CD14-positive monocyte (primary cell): Measurements from ENCODE around the gene SEMA3E. TPM values are rescaled to one million over a fixed set of nuclear protein-coding genes. Genes with fewer than 3 reads are reported as not detected.

ENCODE experiments used
- DNase-seq, 3 donors: peaks; one replicate each; pipeline ENCODE4 v3.0.0-alpha.2; 2011 to 2022
- H2AFZ ChIP-seq: 2 replicates; pipeline ENCODE4 v1.6.0; 2012; ENCODE audit warnings: mild to moderate bottlenecking, low read depth, low read length, inconsistent platforms; ENCODE audit not compliant: insufficient read depth, poor library complexity, severe bottlenecking
- H3K27ac ChIP-seq, 2 donors: 1 replicate in 1 of 2; 2 replicates in 1 of 2; pipeline ENCODE4 v1.5.1; 2012 to 2013; ENCODE audit warnings: low read length in 2 of 2, control low read depth in 1 of 2, inconsistent platforms in 1 of 2, low read depth in 1 of 2, mild to moderate bottlenecking in 1 of 2
- H3K27me3 ChIP-seq, 2 donors: one replicate each; pipeline versions ENCODE4 v1.6.0 to v1.6.1; 2011 to 2013; ENCODE audit warnings: low read length in 2 of 2; ENCODE audit not compliant: control insufficient read depth in 2 of 2, insufficient read depth in 2 of 2
- H3K36me3 ChIP-seq, 2 donors: replicated peaks in 1 of 2; 1 replicate in 1 of 2; 2 replicates in 1 of 2; pipeline versions ENCODE4 v1.5.1 to v1.6.1; 2012 to 2013; ENCODE audit warnings: low read length in 2 of 2, control low read depth in 1 of 2, inconsistent platforms in 1 of 2, mild to moderate bottlenecking in 1 of 2; ENCODE audit not compliant: insufficient read depth in 2 of 2, control insufficient read depth in 1 of 2
- H3K4me1 ChIP-seq, 2 donors: 1 replicate in 1 of 2; 2 replicates in 1 of 2; pipeline versions ENCODE4 v1.5.1 to v1.6.1; 2012 to 2013; ENCODE audit warnings: low read length in 2 of 2, control low read depth in 1 of 2, inconsistent platforms in 1 of 2, mild to moderate bottlenecking in 1 of 2, moderate library complexity in 1 of 2; ENCODE audit not compliant: insufficient read depth in 2 of 2, control insufficient read depth in 1 of 2
- H3K4me2 ChIP-seq: replicated peaks from 2 replicates; pipeline ENCODE3; 2012; ENCODE audit warnings: low read length, moderate library complexity, mild to moderate bottlenecking; ENCODE audit not compliant: poor library complexity, severe bottlenecking; ENCODE audit errors: extremely low read depth
- H3K4me3 ChIP-seq, 3 experiments: fragments of 200-600 bp in 1 of 3; sonication (generic) in 1 of 3; replicated peaks in 1 of 3; 1 replicate in 2 of 3; 2 replicates in 1 of 3; pipeline ENCODE4 v1.5.1; 2011 to 2013; ENCODE audit warnings: low read length in 3 of 3, mild to moderate bottlenecking in 3 of 3, control low read depth in 2 of 3, low read depth in 2 of 3, inconsistent platforms in 1 of 3, moderate library complexity in 1 of 3
- H3K79me2 ChIP-seq: 2 replicates; pipeline ENCODE4 v1.6.0; 2012; ENCODE audit warnings: mild to moderate bottlenecking, control low read depth, inconsistent platforms, low read length, moderate library complexity; ENCODE audit not compliant: insufficient read depth
- H3K9ac ChIP-seq: 2 replicates; pipeline ENCODE4 v1.6.0; 2017; ENCODE audit warnings: low read length, mild to moderate bottlenecking; ENCODE audit not compliant: insufficient read depth, poor library complexity, severe bottlenecking
- H3K9me3 ChIP-seq, 2 donors: replicated peaks in 1 of 2; 1 replicate in 1 of 2; 2 replicates in 1 of 2; pipeline versions ENCODE4 v1.5.1 to v1.6.1; 2012 to 2013; ENCODE audit warnings: low read length in 2 of 2, control low read depth in 1 of 2; ENCODE audit not compliant: control insufficient read depth in 1 of 2, insufficient read depth in 1 of 2
- H4K20me1 ChIP-seq: 2 replicates; pipeline ENCODE4 v1.6.0; 2012; ENCODE audit warnings: mild to moderate bottlenecking, low read length, control low read depth, moderate library complexity; ENCODE audit not compliant: insufficient read depth
- H3K27ac Mint-ChIP-seq, 7 donors: one replicate each; pipeline ENCODE4 v1.8.0; 2020; ENCODE audit warnings: mild to moderate bottlenecking in 7 of 7, mixed read lengths in 7 of 7, moderate library complexity in 6 of 7, inconsistent platforms in 2 of 7
- H3K27me3 Mint-ChIP-seq, 3 donors: one replicate each; pipeline ENCODE4 v1.8.0; 2021 to 2022; ENCODE audit warnings: low read depth in 3 of 3, mild to moderate bottlenecking in 3 of 3, mixed read lengths in 3 of 3, moderate library complexity in 3 of 3, inconsistent platforms in 1 of 3
- H3K36me3 Mint-ChIP-seq, 2 donors: one replicate each; pipeline ENCODE4 v1.8.0; 2020; ENCODE audit warnings: mixed read lengths in 2 of 2, inconsistent platforms in 1 of 2, mild to moderate bottlenecking in 1 of 2
- H3K4me1 Mint-ChIP-seq: one replicate; pipeline ENCODE4 v1.8.0; 2020; ENCODE audit warnings: mild to moderate bottlenecking, mixed read lengths
- H3K4me3 Mint-ChIP-seq, 2 donors: one replicate each; pipeline ENCODE4 v1.8.0; 2020; ENCODE audit warnings: mild to moderate bottlenecking in 2 of 2, mixed read lengths in 2 of 2, moderate library complexity in 1 of 2
- H3K9me3 Mint-ChIP-seq, 7 donors: one replicate each; pipeline ENCODE4 v1.8.0; 2020 to 2022; ENCODE audit warnings: mixed read lengths in 7 of 7, mild to moderate bottlenecking in 6 of 7, moderate library complexity in 6 of 7, inconsistent platforms in 2 of 7
- CTCF ChIP-seq: fragments of 200-600 bp; IDR thresholded peaks from one replicate; pipeline ENCODE4 v1.8.0; 2022; ENCODE audit warnings: antibody characterized with exemption, mild to moderate bottlenecking
- WGBS: methylation state at CpG from one replicate; pipeline ENCODE4 v1.1.5; 2013; ENCODE audit warnings: missing lambda C conversion rate; ENCODE audit not compliant: insufficient coverage; 5-methylcytosine and 5-hydroxymethylcytosine counted together
- intact Hi-C, 2 donors: fragments of 100-400 bp; cut with micrococcal nuclease; formaldehyde crosslinking; loops; one replicate each; pipeline versions ENCODE4 v1.15.0 to v1.15.1; 2023
- polyA plus RNA-seq, 3 donors: library from polyadenylated mRNA; depleted of rRNA in 1 of 3; unstranded in 2 of 3; stranded (reverse) in 1 of 3; fragments of 300-500 nt in 2 of 3; fragments of >200 nt in 1 of 3; fragmentation: Illumina TruSeq in 2 of 3; gene quantifications; 1 replicate in 2 of 3; 2 replicates in 1 of 3; pipeline ENCODE4 v1.2.3, GENCODE V29; 2012 to 2021

SEMA3E gene
- polyA plus RNA-seq, 3 donors: not detected

GRCh38 chr7:83509255-83510021, 139.5 kb downstream of the SEMA3E start:
- intact Hi-C loops: no loop called here
- Histone ChIP-seq H3K4me1 (no peaks in the 10 kb centered on the region), H3K79me2 (no peaks in the 10 kb centered on the region), H3K4me2 (no peak overlapping the region), H3K27ac (no peak overlapping the region), H3K36me3 (no peaks in the 10 kb centered on the region), H3K9ac (no peak overlapping the region), H3K27me3 (no peaks in the 10 kb centered on the region), H3K4me3 (no peak overlapping the region), H2AFZ (no peak overlapping the region), H3K9me3 (no peaks in the 10 kb centered on the region), H4K20me1 (no peaks in the 10 kb centered on the region)
- no CpG with 5 or more reads among the region's 3 CpGs for WGBS
- no peaks in the 10 kb centered on the region for H3K36me3 Mint-ChIP-seq
- no peak overlapping the region for H3K27ac Mint-ChIP-seq
- H3K4me3 Mint-ChIP-seq: no peak overlapping the region
- no peak for TF ChIP-seq CTCF
- no peaks in the 10 kb centered on the region for H3K9me3 Mint-ChIP-seq
- DNase-seq: no peak
- H3K4me1 Mint-ChIP-seq: no peaks in the 10 kb centered on the region
- no peaks in the 10 kb centered on the region for H3K27me3 Mint-ChIP-seq

- no peaks in the 10 kb centered on the region for H3K4me1 ChIP-seq
- peaks cover 0 to 2% (median 0%) of the 10 kb centered on the region in 7 donors for H3K9me3 Mint-ChIP-seq
- no peaks in the 10 kb centered on the region for H4K20me1 ChIP-seq
- intact Hi-C loops: no loop called here
- TF ChIP-seq CTCF: no peak
- WGBS: 80% methylated on average over 1 of the region's 2 CpGs
- no peaks in the 10 kb centered on the region for H3K36me3 ChIP-seq
- peaks cover 0 to 1% (median 0%) of the 10 kb centered on the region in 3 donors for H3K27me3 Mint-ChIP-seq
- H3K27ac Mint-ChIP-seq: no peak overlapping the region
- H3K79me2 ChIP-seq: no peaks in the 10 kb centered on the region
- no peak overlapping the region for H3K4me3 ChIP-seq
- H2AFZ ChIP-seq: no peak overlapping the region
- H3K27me3 ChIP-seq: no peaks in the 10 kb centered on the region
- no peak overlapping the region for H3K27ac ChIP-seq
- no peak overlapping the region for H3K4me3 Mint-ChIP-seq
- no peaks in the 10 kb centered on the region for H3K4me1 Mint-ChIP-seq
- no peaks in the 10 kb centered on the region for H3K9me3 ChIP-seq
- no peak overlapping the region for H3K9ac ChIP-seq
- no peak for DNase-seq
- no peaks in the 10 kb centered on the region for H3K36me3 Mint-ChIP-seq
- H3K4me2 ChIP-seq: no peak overlapping the region
Measured at GRCh38 chr7:83504330-83504729, 144.6 kb downstream of the SEMA3E start.
